ENCODE data around the gene NOL4L.

Gene NOL4L

GRCh38 chr20:32569380-32570305 is 15.5 kb downstream of the NOL4L start:
- peak overlapping the region; percentile 83 for H3K27ac Mint-ChIP-seq
- DNase-seq (ENCODE audit: low spot score in 2 of 2) (no peak), ATAC-seq (ENCODE audit: low read depth) (no peak)
- peaks cover 2% of the 10 kb centered on the region for H3K36me3 Mint-ChIP-seq
- no peaks in the 10 kb centered on the region for H3K27me3 Mint-ChIP-seq
- H3K9me3 Mint-ChIP-seq: no peaks in the 10 kb centered on the region
- peaks cover 14% of the 10 kb centered on the region for H3K4me1 Mint-ChIP-seq
- H3K4me3 Mint-ChIP-seq: no peak overlapping the region

- H3K9me3 Mint-ChIP-seq: no peaks in the 10 kb centered on the region
- H3K4me3 Mint-ChIP-seq: peak overlapping the region; percentile 2
- no peaks in the 10 kb centered on the region for H3K27me3 Mint-ChIP-seq
- H3K27ac Mint-ChIP-seq: peak overlapping the region; percentile 83
- H3K4me1 Mint-ChIP-seq: peaks cover 14% of the 10 kb centered on the region
- no peak for ATAC-seq (ENCODE audit: low read depth)
- DNase-seq (ENCODE audit: low spot score in 2 of 2): no peak
- peaks cover 2% of the 10 kb centered on the region for H3K36me3 Mint-ChIP-seq
Measured at GRCh38 chr20:32569018-32569379, 16.1 kb downstream of the NOL4L start.

- Mint-ChIP-seq H3K27me3 (no peaks in the 10 kb centered on the region), H3K4me3 (no peak overlapping the region), H3K36me3 (peaks cover 2% of the 10 kb centered on the region), H3K27ac (no peak overlapping the region), H3K9me3 (no peaks in the 10 kb centered on the region), H3K4me1 (peaks cover 13% of the 10 kb centered on the region)
- ATAC-seq (ENCODE audit: low read depth) (no peak), DNase-seq (ENCODE audit: low spot score in 2 of 2) (no peak)
Measured at GRCh38 chr20:32567384-32568178, 17.6 kb downstream of the NOL4L start.

- DNase-seq (ENCODE audit: low spot score in 2 of 2) (no peak), ATAC-seq (ENCODE audit: low read depth) (no peak)
- Mint-ChIP-seq H3K36me3 (peaks cover 2% of the 10 kb centered on the region), H3K4me3 (no peak overlapping the region), H3K27ac (no peak overlapping the region), H3K9me3 (no peaks in the 10 kb centered on the region), H3K4me1 (peaks cover 12% of the 10 kb centered on the region), H3K27me3 (no peaks in the 10 kb centered on the region)
Measured at GRCh38 chr20:32566379-32567374, 18.5 kb downstream of the NOL4L start.

DNA sequence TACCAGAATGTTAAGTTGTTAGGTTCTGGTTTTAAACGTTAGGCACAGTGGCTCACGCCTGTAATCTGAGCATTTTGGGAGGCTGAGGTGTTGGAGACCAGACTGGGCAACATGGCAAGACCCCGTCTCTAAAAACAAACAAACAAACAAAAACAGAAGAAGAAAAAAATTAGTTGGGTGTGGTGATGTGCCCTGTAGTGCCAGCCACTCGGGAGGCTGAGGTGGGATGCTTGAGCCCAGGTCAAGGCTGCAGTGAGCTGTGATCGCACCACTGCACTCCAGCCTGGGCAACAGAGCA is 19.4 kb downstream of the NOL4L start:
- Mint-ChIP-seq H3K9me3 (no peaks in the 10 kb centered on the region), H3K4me1 (peaks cover 12% of the 10 kb centered on the region), H3K27me3 (no peaks in the 10 kb centered on the region), H3K4me3 (peak overlapping the region; percentile 22), H3K36me3 (peaks cover 2% of the 10 kb centered on the region), H3K27ac (peak overlapping the region; percentile 45)
- ATAC-seq (ENCODE audit: low read depth): no peak
- DNase-seq (ENCODE audit: low spot score in 2 of 2): no peak

- ATAC-seq (ENCODE audit: low read depth) (no peak), DNase-seq (ENCODE audit: low spot score in 2 of 2) (no peak)
- peaks cover 2% of the 10 kb centered on the region for H3K36me3 Mint-ChIP-seq
- peak overlapping the region; percentile 45 for H3K27ac Mint-ChIP-seq
- no peaks in the 10 kb centered on the region for H3K9me3 Mint-ChIP-seq
- peaks cover 17% of the 10 kb centered on the region for H3K4me1 Mint-ChIP-seq
- no peaks in the 10 kb centered on the region for H3K27me3 Mint-ChIP-seq
- no peak overlapping the region for H3K4me3 Mint-ChIP-seq
Measured at GRCh38 chr20:32564921-32565734, 20.0 kb downstream of the NOL4L start.

DNA sequence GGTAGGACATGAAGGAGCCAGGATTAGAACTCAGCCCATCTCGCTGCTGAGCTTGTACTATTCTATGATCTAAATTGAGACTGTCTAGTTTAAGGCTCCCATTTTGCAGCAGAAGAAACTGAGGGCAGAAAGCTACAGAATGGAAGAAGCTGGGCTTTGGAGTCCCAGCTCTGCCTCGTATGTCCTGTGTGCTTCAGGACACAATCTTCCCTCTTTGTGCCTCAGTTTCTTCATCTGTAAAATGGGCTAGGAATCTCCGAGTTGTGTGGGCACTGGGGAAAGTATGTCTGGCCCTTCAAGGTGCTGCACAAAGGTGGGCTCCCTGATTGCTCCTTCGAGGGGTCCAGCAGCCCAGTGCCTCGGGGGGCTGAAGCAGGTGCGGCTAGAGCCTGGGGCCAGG is 20.7 kb downstream of the NOL4L start:
- H3K4me3 Mint-ChIP-seq: no peak overlapping the region
- DNase-seq (ENCODE audit: low spot score in 2 of 2): no peak
- H3K4me1 Mint-ChIP-seq: peaks cover 19% of the 10 kb centered on the region
- no peaks in the 10 kb centered on the region for H3K9me3 Mint-ChIP-seq
- peaks cover 2% of the 10 kb centered on the region for H3K36me3 Mint-ChIP-seq
- ATAC-seq (ENCODE audit: low read depth): no peak
- no peak overlapping the region for H3K27ac Mint-ChIP-seq
- H3K27me3 Mint-ChIP-seq: no peaks in the 10 kb centered on the region

DNA sequence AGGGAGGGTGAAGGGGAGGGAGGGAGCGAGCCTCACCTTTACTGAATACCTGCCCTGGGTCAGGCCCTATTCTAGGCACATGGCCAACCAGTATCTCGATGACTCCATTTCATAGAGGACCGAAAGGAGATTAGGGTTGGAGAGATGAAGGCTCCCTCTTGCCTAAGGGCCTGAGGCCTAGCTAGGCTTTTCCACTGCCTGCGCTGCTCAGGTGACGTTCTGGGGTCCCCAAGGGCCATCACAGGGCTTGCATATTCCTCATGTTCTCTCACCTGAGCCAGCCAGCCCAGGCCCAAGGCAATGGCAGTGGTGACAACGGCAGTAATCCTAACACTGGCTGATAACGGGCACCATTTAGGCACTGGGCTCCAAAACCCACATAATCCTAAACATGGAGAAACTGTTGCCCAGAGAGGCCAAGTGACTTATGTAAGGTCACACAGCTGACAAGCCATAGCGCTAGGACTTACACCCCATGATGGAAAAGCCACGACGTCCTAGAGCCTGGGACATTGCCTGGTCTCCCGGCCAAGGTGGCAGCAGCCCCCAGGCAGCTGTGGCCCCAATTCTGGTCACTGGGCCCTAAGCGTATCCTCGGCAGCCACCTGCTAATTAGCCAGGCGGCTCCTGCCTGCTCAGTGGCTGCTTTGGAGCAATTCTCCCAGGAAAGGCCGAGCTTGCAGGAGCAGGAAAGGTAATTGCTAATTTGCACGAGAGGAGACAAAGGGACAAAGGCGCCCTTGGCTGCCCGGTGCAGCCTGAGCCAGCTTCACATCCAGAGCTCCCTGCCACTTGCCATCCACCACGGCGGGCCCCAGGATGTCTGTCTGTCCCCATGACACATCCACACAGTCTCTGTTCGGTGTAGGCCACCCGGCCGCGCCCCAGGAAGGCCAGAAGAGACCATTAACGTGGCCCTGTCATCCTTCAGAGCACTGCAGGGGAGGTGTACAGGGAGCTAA is 21.5 kb downstream of the NOL4L start:
- Mint-ChIP-seq H3K36me3 (peaks cover 2% of the 10 kb centered on the region), H3K27ac (no peak overlapping the region), H3K4me3 (no peak overlapping the region), H3K27me3 (no peaks in the 10 kb centered on the region), H3K4me1 (peaks cover 19% of the 10 kb centered on the region), H3K9me3 (no peaks in the 10 kb centered on the region)
- ATAC-seq (ENCODE audit: low read depth) (no peak), DNase-seq (ENCODE audit: low spot score in 2 of 2) (no peak)

DNA sequence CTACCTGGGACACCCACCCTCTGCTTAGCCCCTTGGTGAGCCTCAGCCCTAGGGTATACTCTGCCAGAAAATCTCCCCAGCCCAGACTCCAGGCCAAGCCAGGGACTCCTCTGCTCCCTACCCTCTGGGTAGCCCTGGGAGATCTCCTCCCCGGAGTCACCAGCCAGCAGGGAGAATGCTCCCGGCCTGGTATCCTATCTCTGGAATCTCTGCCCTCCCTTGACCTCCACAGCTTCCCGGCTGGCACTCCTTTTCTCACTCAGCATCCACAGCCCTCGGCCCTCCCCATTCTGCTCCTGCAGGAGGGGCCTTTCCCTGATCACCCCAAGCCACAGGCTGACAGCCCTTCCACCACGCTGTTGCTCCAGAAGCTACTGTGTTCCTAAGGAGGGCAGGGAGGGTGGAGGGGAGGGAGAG is 22.6 kb downstream of the NOL4L start:
- Mint-ChIP-seq H3K27me3 (no peaks in the 10 kb centered on the region), H3K36me3 (peaks cover 2% of the 10 kb centered on the region), H3K27ac (peak overlapping the region; percentile 76), H3K4me1 (peaks cover 19% of the 10 kb centered on the region), H3K9me3 (no peaks in the 10 kb centered on the region), H3K4me3 (no peak overlapping the region)
- no peak for DNase-seq (ENCODE audit: low spot score in 2 of 2)
- ATAC-seq (ENCODE audit: low read depth): no peak

DNA sequence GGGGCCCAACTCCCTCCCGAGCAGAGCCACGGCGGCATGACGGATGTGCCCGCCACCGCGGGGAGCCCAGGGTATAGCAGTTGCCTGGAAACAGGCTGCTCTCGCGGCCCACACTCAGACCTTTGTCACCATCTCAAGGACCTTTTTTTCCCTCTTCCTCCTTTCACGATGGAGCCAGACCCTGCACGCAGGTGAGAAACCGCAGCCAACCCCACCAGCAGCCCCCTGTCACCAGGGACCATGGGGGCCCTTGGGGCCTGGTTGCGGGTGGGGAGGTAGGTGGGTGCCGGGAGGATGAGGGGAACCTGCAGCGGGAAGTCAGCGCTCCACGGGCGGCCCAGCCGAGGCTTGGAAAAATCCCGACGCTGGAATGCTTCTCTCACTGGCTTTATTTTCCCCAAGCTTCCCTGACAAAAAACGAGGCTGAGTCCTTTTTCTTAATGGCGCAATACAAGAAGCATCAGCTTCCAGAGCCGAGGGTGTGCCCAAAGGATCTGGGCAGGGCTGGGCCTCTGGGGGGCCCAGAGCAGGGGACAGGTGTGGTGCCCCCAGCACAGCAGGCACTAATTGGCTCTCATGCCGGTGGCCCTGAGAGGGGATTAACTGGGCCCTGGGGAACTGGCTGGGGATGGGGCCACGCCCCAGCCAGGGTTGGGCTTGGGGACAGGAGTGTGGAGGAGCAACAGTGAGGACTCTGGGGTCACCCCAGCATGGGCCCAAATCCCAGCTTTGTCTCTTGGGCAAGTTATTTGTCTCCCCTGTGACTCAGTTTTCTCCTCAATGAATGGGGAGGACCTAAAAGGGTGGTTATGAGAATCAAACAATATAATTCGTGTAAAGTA is 23.9 kb downstream of the NOL4L start:
- ATAC-seq (ENCODE audit: low read depth) (peak; percentile 42), DNase-seq (ENCODE audit: low spot score in 2 of 2) (no peak)
- Mint-ChIP-seq H3K4me1 (peaks cover 21% of the 10 kb centered on the region), H3K4me3 (no peak overlapping the region), H3K9me3 (no peaks in the 10 kb centered on the region), H3K27me3 (no peaks in the 10 kb centered on the region), H3K27ac (no peak overlapping the region), H3K36me3 (peaks cover 2% of the 10 kb centered on the region)

DNA sequence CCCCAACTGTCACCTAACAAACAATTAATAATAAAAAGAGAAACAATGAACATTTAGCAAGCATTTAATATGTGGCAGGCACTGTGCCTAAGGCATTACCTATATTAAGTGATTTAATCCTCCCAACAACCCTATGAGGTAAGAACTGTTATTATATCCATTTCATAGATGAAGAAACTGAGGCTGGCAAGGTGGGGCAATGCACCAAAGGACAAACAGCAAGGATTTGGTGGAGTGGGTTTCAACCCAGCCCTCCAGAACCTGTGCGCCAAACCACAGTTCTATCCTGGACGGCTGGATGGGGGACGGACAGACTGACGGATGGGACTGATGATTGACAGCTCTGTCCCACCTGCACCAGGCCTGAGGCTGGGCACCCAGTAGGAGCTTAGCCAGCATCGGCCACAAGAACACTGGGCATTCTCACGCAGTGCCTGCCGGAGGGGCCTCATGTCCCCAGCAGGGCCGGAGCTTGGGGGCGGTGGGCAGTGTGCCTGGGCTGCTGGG is 24.6 kb downstream of the NOL4L start:
- DNase-seq (ENCODE audit: low spot score in 2 of 2): no peak
- H3K4me1 Mint-ChIP-seq: peaks cover 19% of the 10 kb centered on the region
- no peaks in the 10 kb centered on the region for H3K27me3 Mint-ChIP-seq
- ATAC-seq (ENCODE audit: low read depth): peak; percentile 6
- H3K9me3 Mint-ChIP-seq: no peaks in the 10 kb centered on the region
- peak overlapping the region; percentile 41 for H3K4me3 Mint-ChIP-seq
- peak overlapping the region; percentile 67 for H3K27ac Mint-ChIP-seq
- peaks cover 1% of the 10 kb centered on the region for H3K36me3 Mint-ChIP-seq
